ENCODE results near the gene NFASC.
A peak's percentile ranks its signal among the peaks of the same experiment; 100 is the strongest.

NFASC gene

DNA sequence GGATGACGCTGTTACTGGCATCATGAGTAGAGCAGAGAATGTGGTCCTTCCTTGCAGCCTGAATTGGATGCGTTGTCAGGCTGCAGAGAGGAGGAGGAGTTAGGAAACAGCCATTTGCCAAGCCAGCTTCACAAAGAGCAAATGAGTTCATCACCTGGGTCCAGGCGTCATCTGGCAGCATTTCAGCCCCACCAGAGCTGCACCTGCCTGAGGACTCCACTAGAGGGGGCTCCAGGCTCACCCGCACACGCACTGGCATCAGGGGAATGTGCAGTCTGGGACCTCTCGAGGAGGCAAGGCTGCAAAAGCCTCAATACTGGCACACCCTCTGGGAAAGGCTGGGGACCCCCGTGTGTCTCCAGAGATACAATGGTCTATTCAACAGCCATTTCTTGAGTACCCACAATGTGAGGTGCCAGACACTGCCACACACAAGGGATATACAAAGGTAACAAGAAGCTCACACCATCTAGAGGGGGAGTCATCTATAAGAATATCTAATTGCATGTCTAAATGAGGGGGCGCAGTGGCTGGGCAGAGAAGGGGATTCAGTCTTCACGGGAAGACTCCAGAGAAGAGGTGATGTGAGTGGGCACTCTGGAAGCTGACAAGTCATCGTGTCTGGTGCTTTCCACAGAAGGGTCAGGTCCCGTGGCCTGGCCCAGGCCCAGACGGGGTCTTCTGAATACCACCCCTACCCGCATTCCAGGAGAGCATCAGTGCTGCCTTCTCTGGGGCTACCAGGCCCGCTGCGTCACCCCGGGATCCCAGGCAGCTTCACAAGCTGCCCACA, 118.8 kb downstream of the NFASC start:
- peak; percentile 90 for DNase-seq (ENCODE audit: low spot score)
- TF ChIP-seq, protein P1, sequence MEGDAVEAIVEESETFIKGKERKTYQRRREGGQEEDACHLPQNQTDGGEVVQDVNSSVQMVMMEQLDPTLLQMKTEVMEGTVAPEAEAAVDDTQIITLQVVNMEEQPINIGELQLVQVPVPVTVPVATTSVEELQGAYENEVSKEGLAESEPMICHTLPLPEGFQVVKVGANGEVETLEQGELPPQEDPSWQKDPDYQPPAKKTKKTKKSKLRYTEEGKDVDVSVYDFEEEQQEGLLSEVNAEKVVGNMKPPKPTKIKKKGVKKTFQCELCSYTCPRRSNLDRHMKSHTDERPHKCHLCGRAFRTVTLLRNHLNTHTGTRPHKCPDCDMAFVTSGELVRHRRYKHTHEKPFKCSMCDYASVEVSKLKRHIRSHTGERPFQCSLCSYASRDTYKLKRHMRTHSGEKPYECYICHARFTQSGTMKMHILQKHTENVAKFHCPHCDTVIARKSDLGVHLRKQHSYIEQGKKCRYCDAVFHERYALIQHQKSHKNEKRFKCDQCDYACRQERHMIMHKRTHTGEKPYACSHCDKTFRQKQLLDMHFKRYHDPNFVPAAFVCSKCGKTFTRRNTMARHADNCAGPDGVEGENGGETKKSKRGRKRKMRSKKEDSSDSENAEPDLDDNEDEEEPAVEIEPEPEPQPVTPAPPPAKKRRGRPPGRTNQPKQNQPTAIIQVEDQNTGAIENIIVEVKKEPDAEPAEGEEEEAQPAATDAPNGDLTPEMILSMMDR (IDR thresholded peaks at IDR 0.05; ENCODE audit: extremely low read depth, insufficient read depth, missing control alignments), result peak; percentile 97
- in situ Hi-C loops (cut with MboI; ENCODE audit: low pct_unique_long_range_greater_than_20kb, low sequenced_read_pairs, unreplicated experiment), result loop anchor here (10.0 to 25.0 kb wide), 3 partner anchors 75 to 273 kb away; no protein-coding TSS in a partner anchor

DNA sequence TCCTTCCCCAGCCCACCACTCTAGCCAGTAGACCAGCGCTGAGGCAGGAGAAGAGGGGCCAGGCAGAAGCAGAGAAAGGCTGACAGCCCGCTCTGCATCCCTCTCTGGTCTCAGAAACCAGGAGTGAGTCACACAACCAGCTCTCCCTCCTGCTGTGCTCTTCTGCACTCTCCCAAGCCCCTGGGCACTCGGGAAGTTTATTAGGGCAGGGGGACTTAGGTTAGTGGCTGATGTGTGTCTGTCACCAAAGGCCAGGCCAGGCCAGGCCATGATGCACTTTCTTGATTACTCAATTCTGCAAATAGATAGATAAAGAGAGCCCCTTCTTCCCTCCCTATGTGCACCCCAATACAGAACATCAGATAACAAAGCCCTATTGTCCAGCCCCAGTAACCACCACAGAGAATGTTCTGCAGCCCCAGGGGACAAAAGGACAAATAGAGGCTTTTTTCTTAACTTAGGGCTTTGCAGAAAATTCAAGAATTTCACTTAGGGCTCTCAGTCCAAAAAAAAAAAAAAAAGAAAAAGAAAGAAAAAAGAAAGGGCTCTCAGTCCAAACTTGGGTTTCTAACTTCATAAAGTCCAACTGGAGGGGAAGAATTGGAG, 119.5 kb downstream of the NFASC start:
- TF ChIP-seq, protein P1 (IDR thresholded peaks at IDR 0.05; ENCODE audit: extremely low read depth, insufficient read depth, missing control alignments), result no peak
- in situ Hi-C loops (cut with MboI; ENCODE audit: low pct_unique_long_range_greater_than_20kb, low sequenced_read_pairs, unreplicated experiment), result loop anchor here (10.0 to 25.0 kb wide), 3 partner anchors 75 to 272 kb away; no protein-coding TSS in a partner anchor
- no peak for DNase-seq (ENCODE audit: low spot score)

DNA sequence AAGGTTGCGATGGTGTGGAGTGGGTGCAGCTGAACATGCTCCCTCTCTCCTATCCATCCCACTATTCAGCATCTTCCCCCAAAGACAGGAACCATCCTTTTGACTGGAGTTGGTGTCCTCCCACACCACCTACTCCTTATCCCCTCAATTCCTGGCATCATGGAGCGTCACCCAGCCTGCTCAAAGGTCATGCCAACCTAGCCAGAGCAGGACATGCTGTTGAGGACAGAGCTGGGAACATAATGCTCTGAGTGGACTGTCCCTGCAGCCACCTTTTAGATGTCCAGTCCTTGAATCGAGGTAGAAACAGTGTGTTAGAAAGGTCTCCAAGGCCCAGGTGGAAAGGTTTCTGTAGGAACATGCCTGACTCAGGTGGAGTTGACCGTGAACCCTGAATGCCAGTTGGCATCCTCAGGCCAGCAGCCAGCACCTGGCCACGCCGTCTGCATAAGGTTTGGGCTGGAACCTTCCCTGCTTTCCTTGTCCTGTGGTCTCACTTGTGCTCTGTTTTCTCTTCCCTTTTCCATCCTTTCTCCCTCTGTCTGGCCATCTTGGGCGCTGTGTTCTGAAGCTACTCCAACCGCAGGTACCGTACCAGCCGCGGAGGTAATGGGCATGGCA, 120.2 kb downstream of the NFASC start:
- DNase-seq (ENCODE audit: low spot score), result no peak
- in situ Hi-C loops (cut with MboI; ENCODE audit: low pct_unique_long_range_greater_than_20kb, low sequenced_read_pairs, unreplicated experiment), result loop anchor here (10.0 to 25.0 kb wide), 3 partner anchors 74 to 271 kb away; no protein-coding TSS in a partner anchor
- TF ChIP-seq, protein P1 (IDR thresholded peaks at IDR 0.05; ENCODE audit: extremely low read depth, insufficient read depth, missing control alignments), result no peak

DNA sequence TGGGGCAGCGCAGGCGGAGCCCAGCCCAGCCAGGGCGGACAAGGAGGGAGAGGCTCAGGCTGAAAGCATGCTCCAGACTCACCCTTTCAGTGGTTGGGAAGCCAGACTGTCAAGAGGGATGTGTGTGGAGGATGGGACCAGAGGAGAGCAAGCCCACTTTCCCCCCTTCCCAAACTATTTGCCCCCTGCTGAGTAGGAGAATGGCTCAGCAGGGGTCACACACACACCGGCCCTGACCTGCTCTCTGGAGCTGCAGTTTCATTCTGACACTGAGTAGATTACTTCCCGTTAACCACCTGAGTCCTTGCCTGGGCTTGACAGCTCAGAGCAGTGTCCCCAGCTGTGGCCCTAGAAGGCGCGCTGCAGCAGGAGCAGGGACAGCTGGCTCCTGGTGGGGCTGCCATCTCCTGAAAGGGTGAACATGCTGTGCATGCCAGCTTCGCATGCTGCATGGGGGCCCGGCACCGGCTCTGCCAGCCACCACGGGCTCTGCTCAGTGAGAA, 120.7 kb downstream of the NFASC start:
- TF ChIP-seq, protein P1 (IDR thresholded peaks at IDR 0.05; ENCODE audit: extremely low read depth, insufficient read depth, missing control alignments), result no peak
- no peak for DNase-seq (ENCODE audit: low spot score)
- in situ Hi-C loops (cut with MboI; ENCODE audit: low pct_unique_long_range_greater_than_20kb, low sequenced_read_pairs, unreplicated experiment), result loop anchor here (10.0 to 25.0 kb wide), 3 partner anchors 73 to 271 kb away; no protein-coding TSS in a partner anchor

DNA sequence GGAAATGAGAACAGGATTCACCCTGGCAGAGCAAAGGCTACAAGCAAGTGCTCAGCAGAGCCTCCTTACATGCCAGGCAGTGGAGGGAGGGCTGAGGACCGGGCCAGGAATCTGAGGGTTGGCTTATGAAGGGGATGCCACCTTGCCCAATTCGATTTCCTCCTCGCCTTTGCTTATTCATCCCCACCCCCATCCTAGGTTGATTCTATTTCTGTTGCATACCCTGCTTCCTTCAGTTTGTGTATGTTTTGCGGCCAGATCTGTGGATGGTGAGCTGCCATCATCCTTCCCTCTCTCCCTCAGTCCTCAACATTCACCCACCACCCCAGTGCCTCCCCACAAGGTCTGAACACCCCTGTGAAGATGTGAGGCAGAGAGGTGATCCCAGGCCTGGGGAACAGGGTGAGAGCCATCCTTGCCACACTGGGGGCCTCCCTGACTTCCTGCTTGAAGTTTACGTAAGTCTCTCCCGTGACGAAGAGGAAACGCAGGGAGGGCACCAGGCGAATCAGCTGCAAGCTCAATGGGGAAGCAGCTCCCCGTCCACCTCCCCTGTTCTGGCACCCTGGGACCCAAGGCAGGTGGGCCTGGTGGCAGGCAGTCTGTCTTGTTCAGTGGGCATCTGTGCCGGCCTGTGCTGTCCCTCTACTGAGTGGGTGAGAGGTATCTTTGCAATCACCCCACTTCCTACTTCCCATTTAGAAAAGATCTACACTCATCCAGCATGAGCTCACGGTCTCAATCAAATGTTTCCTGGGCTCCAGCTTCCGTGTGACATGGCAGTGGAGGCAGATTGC, 121.7 kb downstream of the NFASC start:
- DNase-seq (ENCODE audit: low spot score), result no peak
- TF ChIP-seq, protein P1 (IDR thresholded peaks at IDR 0.05; ENCODE audit: extremely low read depth, insufficient read depth, missing control alignments), result no peak
- in situ Hi-C loops (cut with MboI; ENCODE audit: low pct_unique_long_range_greater_than_20kb, low sequenced_read_pairs, unreplicated experiment), result loop anchor here (10.0 to 25.0 kb wide), 3 partner anchors 72 to 270 kb away; no protein-coding TSS in a partner anchor

DNA sequence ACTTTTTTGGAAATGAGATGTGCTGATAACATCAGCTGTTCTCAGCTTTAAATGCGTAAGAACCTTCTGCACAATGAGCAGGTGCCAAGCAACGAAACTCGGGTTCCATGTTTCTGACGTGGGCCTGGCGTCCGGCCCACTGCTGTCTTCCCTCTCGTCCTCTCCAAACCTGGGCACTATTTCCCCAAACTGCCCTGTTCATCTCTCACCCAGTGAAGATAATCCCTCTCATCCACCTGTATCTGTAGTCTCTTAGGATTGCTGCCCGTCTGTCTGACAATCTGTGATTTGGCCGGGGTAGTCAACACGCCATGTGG, 122.3 kb downstream of the NFASC start:
- TF ChIP-seq, protein P1 (IDR thresholded peaks at IDR 0.05; ENCODE audit: extremely low read depth, insufficient read depth, missing control alignments), result no peak
- in situ Hi-C loops (cut with MboI; ENCODE audit: low pct_unique_long_range_greater_than_20kb, low sequenced_read_pairs, unreplicated experiment), result loop anchor here (10.0 to 25.0 kb wide), 3 partner anchors 72 to 269 kb away; no protein-coding TSS in a partner anchor

More for the DNA sequence above, 122.3 kb downstream of the NFASC start:
- DNase-seq (ENCODE audit: low spot score), result no peak

Measured in GM13977 (cell line).